ENCODE data around the gene HAPLN3. TPM values are rescaled to one million over a fixed set of nuclear protein-coding genes. Genes with fewer than 3 reads are reported as not detected.
A peak's percentile ranks its signal among the peaks of the same experiment; 100 is the strongest.

Gene HAPLN3
- total and polyA plus RNA-seq, 10 of the 15 experiments (the other 5 are each of a cell fraction or from before 2014, with no cell fraction given), result 0.20 to 5.0 (median 1.4) TPM; not detected in 1

- TF ChIP-seq PRDM15 (CRISPR knock-in tag; IDR thresholded peaks at IDR 0.05) (no peak), ZBED1 (IDR thresholded peaks at IDR 0.05; ENCODE audit: borderline replicate concordance) (no peak)
Observed at GRCh38 chr15:88913850-88914169, 18.5 kb upstream of the HAPLN3 start (continued).

GRCh38 chr15:88913017-88913849, 17.9 kb upstream of the HAPLN3 start, which contains the start of gene MFGE8:
Gene MFGE8 (minus strand): TSS chr15:88913379. CDS start chr15:88913319, 60 bp downstream.
- in situ Hi-C loops (cut with MboI), result no loop called here
- Histone ChIP-seq H3K27ac (ENCODE audit: control insufficient read depth, insufficient read depth) (no peak within 1 kb of the TSS), H2AFZ (ENCODE audit: control insufficient read depth, low read depth, low read length) (peak within 1 kb of the TSS; percentile 71), H3K9me3 (replicated peaks; ENCODE audit: control insufficient read depth, insufficient read depth, low read length) (no peaks in the 10 kb centered on the region), H3K4me3 (peak within 1 kb of the TSS; percentile 69), H3K79me2 (ENCODE audit: control insufficient read depth, insufficient read depth, low read length) (no peaks in the 10 kb centered on the region), H3K9ac (ENCODE audit: control insufficient read depth, insufficient read depth, low read length) (no peak within 1 kb of the TSS; the same call in 1 of the 2 replicates), H4K20me1 (ENCODE audit: control insufficient read depth, insufficient read depth) (no peaks in the 10 kb centered on the region), H3K27me3 (replicated peaks in 1 of 2; ENCODE audit: control insufficient read depth in 2 of 2, insufficient read depth in 2 of 2, low read length in 1 of 2) (peaks cover 0 to 2% of the 10 kb centered on the region in 2 experiments; a peak in 2 of 4 replicates), H3K36me3 (ENCODE audit: control insufficient read depth in 2 of 2, insufficient read depth in 2 of 2, low read length in 1 of 2) (no peaks in the 10 kb centered on the region), H3K4me1 (ENCODE audit: control insufficient read depth, insufficient read depth, low read length) (no peaks in the 10 kb centered on the region), H3K4me2 (ENCODE audit: control insufficient read depth, insufficient read depth) (peak within 1 kb of the TSS; percentile 96)
- no peak for DNase-seq (ENCODE audit: low read depth, low spot score)
- ChIA-PET RAD21 (ENCODE audit: unreplicated experiment) (no interaction called here), POLR2A (no interaction called here), CTCF (interaction anchor here (2.1 kb wide), 1 partner anchor 11 kb away, joined by 5 read pairs; no protein-coding TSS in a partner anchor), SMC1A (ENCODE audit: uncharacterized antibody, unreplicated experiment) (no interaction called here)
- intact Hi-C loops (cut with micrococcal nuclease; ENCODE audit: unreplicated experiment), result no loop called here
- no TSS peak for BruUV-seq (replicated peaks)
- no peak for FAIRE-seq
- ATAC-seq, result peak; percentile 93
- no peak for TF ChIP-seq RELA (IDR thresholded peaks at IDR 0.05; ENCODE audit: borderline replicate concordance, partially characterized antibody)
- no peak for TF ChIP-seq ESRRA (IDR thresholded peaks at IDR 0.05; ENCODE audit: low read length)
- TF ChIP-seq POLR2A (IDR thresholded peaks at IDR 0.05; ENCODE audit: low read depth, low read length), result peak; percentile 63
- peak; percentile 12 for TF ChIP-seq MEF2B (IDR thresholded peaks at IDR 0.05; ENCODE audit: partially characterized antibody, poor library complexity, severe bottlenecking)
- no peak for TF ChIP-seq JUNB (IDR thresholded peaks at IDR 0.05)
- no peak for TF ChIP-seq SMC3 (IDR thresholded peaks at IDR 0.05; ENCODE audit: borderline replicate concordance, low read length)
- TF ChIP-seq ZNF384 (IDR thresholded peaks at IDR 0.05; ENCODE audit: borderline replicate concordance, low read depth, low read length), result no peak
- TF ChIP-seq CEBPB (IDR thresholded peaks at IDR 0.05; ENCODE audit: borderline replicate concordance in 1 of 2, low read depth in 2 of 2, low read length in 2 of 2), result no peak
- no peak for TF ChIP-seq IRF4 (IDR thresholded peaks at IDR 0.05; ENCODE audit: low read depth, low read length)
- TF ChIP-seq BHLHE40 (IDR thresholded peaks at IDR 0.05; ENCODE audit: borderline replicate concordance in 1 of 2, low read depth in 2 of 2, low read length in 1 of 2), result 0 out of 4 replicates have a peak, but pooled peaks of 1 of the 2 experiments have one; percentile 16
- TF ChIP-seq GATAD2B (conservative IDR thresholded peaks at IDR 0.05; ENCODE audit: low read depth), result 0 out of 2 replicates have a peak, but pooled peaks have one; percentile 37
- TF ChIP-seq NFYB (IDR thresholded peaks at IDR 0.05; ENCODE audit: insufficient read depth, low read depth, low read length), result no peak
- TF ChIP-seq IRF3 (IDR thresholded peaks at IDR 0.05), result no peak
- 6% methylated on average over 55 of the region's 67 CpGs for WGBS (ENCODE audit: insufficient coverage, insufficient replicate concordance, low lambda C conversion rate, missing lambda C conversion rate)
